Jurkat, Clone E6-1 (cell line): ENCODE data around the gene LGI1.
"Not testable (repeated sequence)": the region's sequence is repeated elsewhere in the genome, so short reads cannot be mapped to it uniquely, and the experiment has no call there.

Experiments used
- DNase-seq: peaks from one replicate; pipeline ENCODE4 v3.0.0-alpha.2; 2011; ENCODE audit warnings: low read depth, low spot score
- H3K4me3 ChIP-seq: 2 replicates; pipeline ENCODE4 v1.5.1; 2011; ENCODE audit warnings: mild to moderate bottlenecking, low read length, control low read depth, moderate library complexity

The LGI1 gene

GRCh38 chr10:93790439-93790838, 32.7 kb downstream of the LGI1 start:
- DNase-seq = no peak
- no peak overlapping the region for H3K4me3 ChIP-seq

GRCh38 chr10:93796167-93796566, 38.4 kb downstream of the LGI1 start:
- DNase-seq = no peak
- no peak overlapping the region for H3K4me3 ChIP-seq

- no peak overlapping the region for H3K4me3 ChIP-seq
- DNase-seq = no peak
Observed at GRCh38 chr10:93797825-93798224, 40.1 kb downstream of the LGI1 start.

- no peak for DNase-seq
- no peak overlapping the region for H3K4me3 ChIP-seq
Observed at GRCh38 chr10:93799155-93799708, 41.5 kb downstream of the LGI1 start.

- no peak for DNase-seq
- no peak overlapping the region for H3K4me3 ChIP-seq
Observed at GRCh38 chr10:93804200-93804599, 46.5 kb downstream of the LGI1 start.

- H3K4me3 ChIP-seq = no peak overlapping the region
- no peak for DNase-seq
Observed at GRCh38 chr10:93806903-93807302, 49.2 kb downstream of the LGI1 start.

- no peak overlapping the region for H3K4me3 ChIP-seq
- no peak for DNase-seq
Observed at GRCh38 chr10:93807371-93807770, 49.6 kb downstream of the LGI1 start.

- H3K4me3 ChIP-seq = no peak overlapping the region
- no peak for DNase-seq
Observed at GRCh38 chr10:93812659-93813338, 55.1 kb downstream of the LGI1 start.

- DNase-seq = peak; percentile 40
- H3K4me3 ChIP-seq = no peak overlapping the region
Observed at GRCh38 chr10:93813507-93814465, 56.0 kb downstream of the LGI1 start.

GRCh38 chr10:93815304-93816096, 57.8 kb downstream of the LGI1 start:
- DNase-seq = no peak
- no peak overlapping the region for H3K4me3 ChIP-seq

GRCh38 chr10:93816123-93816747, 58.5 kb downstream of the LGI1 start:
- peak; percentile 19 for DNase-seq
- no peak overlapping the region for H3K4me3 ChIP-seq

GRCh38 chr10:93818086-93818485, 60.4 kb downstream of the LGI1 start:
- no peak overlapping the region for H3K4me3 ChIP-seq
- no peak for DNase-seq

- H3K4me3 ChIP-seq = no peak overlapping the region
- DNase-seq = no peak
Observed at GRCh38 chr10:93819520-93819919, 61.8 kb downstream of the LGI1 start.

GRCh38 chr10:93820434-93820833, 62.7 kb downstream of the LGI1 start:
- no peak for DNase-seq
- no peak overlapping the region for H3K4me3 ChIP-seq

GRCh38 chr10:93821051-93821772, 63.5 kb downstream of the LGI1 start:
- H3K4me3 ChIP-seq = no peak overlapping the region
- peak; percentile 34 for DNase-seq

GRCh38 chr10:93826355-93826754, 68.6 kb downstream of the LGI1 start:
- no peak overlapping the region for H3K4me3 ChIP-seq
- DNase-seq = peak; percentile 65

GRCh38 chr10:93827056-93827804, 69.5 kb downstream of the LGI1 start:
- peak; percentile 73 for DNase-seq
- no peak overlapping the region for H3K4me3 ChIP-seq

- not testable (repeated sequence) for H3K4me3 ChIP-seq, DNase-seq
Observed at GRCh38 chr10:93831065-93831464, 73.3 kb downstream of the LGI1 start.
